ENCODE results near the gene CPSF4L. TPM values are rescaled to one million over a fixed set of nuclear protein-coding genes. Genes with fewer than 3 reads are reported as not detected.
A peak's percentile ranks its signal among the peaks of the same experiment; 100 is the strongest.

The CPSF4L gene
- total and polyA plus RNA-seq, 2 donors (not counting 3 experiments of a cell fraction or from before 2014, with no cell fraction given) = not detected

DNA sequence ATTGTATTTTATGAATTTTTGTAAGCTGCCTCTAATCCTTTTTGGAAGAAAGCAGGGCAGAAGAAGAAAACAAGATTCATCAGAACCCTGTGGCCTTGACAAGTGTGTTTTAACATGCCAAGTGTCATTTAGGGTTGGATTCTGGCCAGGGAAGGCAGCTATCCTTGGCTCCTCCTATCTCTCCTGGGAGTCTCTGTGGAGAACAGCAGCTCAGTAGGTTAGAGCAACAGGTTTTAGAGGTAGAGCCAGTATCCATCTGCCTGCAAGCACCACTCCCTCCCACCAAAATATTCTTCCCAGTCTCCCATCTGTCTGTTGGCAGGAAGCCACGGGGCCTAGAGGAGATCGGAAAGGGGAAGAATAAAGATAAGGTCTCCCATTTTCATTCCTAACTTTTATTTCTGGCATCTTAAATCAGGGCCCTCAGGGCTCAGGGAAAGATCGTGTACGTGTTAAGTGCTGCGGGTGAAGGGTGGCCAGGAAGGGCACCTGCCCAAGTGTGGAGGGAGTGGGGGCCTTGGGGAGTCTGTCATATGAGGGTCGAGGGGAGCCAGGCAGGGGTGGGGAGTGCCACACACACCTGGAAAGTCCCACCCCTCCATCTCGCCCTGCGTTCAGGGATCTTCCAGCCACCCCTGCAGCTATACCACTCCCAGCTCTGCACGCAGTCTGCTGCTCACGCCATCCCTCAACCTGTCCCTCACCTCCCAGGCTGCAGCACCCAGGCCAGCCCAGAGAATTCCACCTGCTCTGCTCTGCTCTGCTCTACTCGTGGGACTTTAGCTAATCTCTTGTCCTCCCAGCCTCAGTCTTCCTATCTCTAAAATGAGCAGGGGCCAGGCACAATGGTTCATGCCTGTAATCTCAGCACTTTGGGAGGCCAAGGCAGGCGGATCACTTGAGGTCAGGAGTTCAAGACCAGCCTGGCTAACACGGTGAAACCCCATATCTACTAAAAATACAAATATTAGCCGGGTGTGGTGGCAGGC, 17.1 kb upstream of the CPSF4L start:
- H3K27me3 ChIP-seq (ENCODE audit: control insufficient read depth in 2 of 2, insufficient read depth in 2 of 2, low read length in 2 of 2) = no peaks in the 10 kb centered on the region
- H3K27ac ChIP-seq (ENCODE audit: insufficient read depth, low read depth, low read length) = no peak overlapping the region
- H3K36me3 ChIP-seq (ENCODE audit: control insufficient read depth in 2 of 2, extremely low read depth in 1 of 2, insufficient read depth in 2 of 2, low read length in 2 of 2) = no peaks in the 10 kb centered on the region
- POLR2A ChIA-PET = no interaction called here
- dilution Hi-C loops (cut with MboI; ENCODE audit: extremely low pct_ligation_motif_present, low sequenced_read_pairs) (no loop called here), intact Hi-C loops (cut with micrococcal nuclease) (no loop called here)
- no peak for TF ChIP-seq POLR2A (IDR thresholded peaks at IDR 0.05; ENCODE audit: low read depth, low read length)
- TF ChIP-seq MYC (IDR thresholded peaks at IDR 0.05; ENCODE audit: low read depth, low read length) = no peak
- TF ChIP-seq POLR2AphosphoS5 (IDR thresholded peaks at IDR 0.05; ENCODE audit: insufficient read depth, low read depth, low read length) = no peak
- TF ChIP-seq JUN (IDR thresholded peaks at IDR 0.05; ENCODE audit: borderline replicate concordance, insufficient read depth, insufficient read length, low read depth) = no peak
- no peak for TF ChIP-seq GATA2 (IDR thresholded peaks at IDR 0.05; ENCODE audit: insufficient read depth, insufficient read length, low read depth, low read length)
- no peak for TF ChIP-seq EZH2 (IDR thresholded peaks at IDR 0.05; ENCODE audit: borderline replicate concordance, low read depth, low read length, severe bottlenecking)
- TF ChIP-seq, protein P1, sequence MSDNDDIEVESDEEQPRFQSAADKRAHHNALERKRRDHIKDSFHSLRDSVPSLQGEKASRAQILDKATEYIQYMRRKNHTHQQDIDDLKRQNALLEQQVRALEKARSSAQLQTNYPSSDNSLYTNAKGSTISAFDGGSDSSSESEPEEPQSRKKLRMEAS (IDR thresholded peaks at IDR 0.05; ENCODE audit: insufficient read depth, insufficient read length) = no peak
- no peak for TF ChIP-seq FOS (IDR thresholded peaks at IDR 0.05; ENCODE audit: borderline replicate concordance, insufficient read depth, low read length)
- TF ChIP-seq, protein P2, sequence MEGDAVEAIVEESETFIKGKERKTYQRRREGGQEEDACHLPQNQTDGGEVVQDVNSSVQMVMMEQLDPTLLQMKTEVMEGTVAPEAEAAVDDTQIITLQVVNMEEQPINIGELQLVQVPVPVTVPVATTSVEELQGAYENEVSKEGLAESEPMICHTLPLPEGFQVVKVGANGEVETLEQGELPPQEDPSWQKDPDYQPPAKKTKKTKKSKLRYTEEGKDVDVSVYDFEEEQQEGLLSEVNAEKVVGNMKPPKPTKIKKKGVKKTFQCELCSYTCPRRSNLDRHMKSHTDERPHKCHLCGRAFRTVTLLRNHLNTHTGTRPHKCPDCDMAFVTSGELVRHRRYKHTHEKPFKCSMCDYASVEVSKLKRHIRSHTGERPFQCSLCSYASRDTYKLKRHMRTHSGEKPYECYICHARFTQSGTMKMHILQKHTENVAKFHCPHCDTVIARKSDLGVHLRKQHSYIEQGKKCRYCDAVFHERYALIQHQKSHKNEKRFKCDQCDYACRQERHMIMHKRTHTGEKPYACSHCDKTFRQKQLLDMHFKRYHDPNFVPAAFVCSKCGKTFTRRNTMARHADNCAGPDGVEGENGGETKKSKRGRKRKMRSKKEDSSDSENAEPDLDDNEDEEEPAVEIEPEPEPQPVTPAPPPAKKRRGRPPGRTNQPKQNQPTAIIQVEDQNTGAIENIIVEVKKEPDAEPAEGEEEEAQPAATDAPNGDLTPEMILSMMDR (IDR thresholded peaks at IDR 0.05; ENCODE audit: extremely low read depth in 1 of 2, insufficient read depth in 1 of 2, low read depth in 1 of 2, low read length in 2 of 2) = no peak
- H3K4me2 ChIP-seq (ENCODE audit: insufficient read depth, low read length) = no peak overlapping the region
- FAIRE-seq (no peak), DNase-seq (ENCODE audit: low read depth, low spot score) (peak; percentile 60)
- H2AFZ ChIP-seq (ENCODE audit: low read depth, low read length) = no peak overlapping the region
- H4K20me1 ChIP-seq (replicated peaks; ENCODE audit: control insufficient read depth, extremely low read depth, insufficient read depth, low read length) = no peaks in the 10 kb centered on the region
- no TSS peak for BruUV-seq (replicated peaks)
- no peaks in the 10 kb centered on the region for H3K9me1 ChIP-seq (replicated peaks; ENCODE audit: control insufficient read depth, extremely low read depth, insufficient read depth, low read length)
- H3K9ac ChIP-seq (replicated peaks; ENCODE audit: extremely low read depth, insufficient read depth, low read length) = no peak overlapping the region
- H3K4me1 ChIP-seq (ENCODE audit: control insufficient read depth, extremely low read depth, insufficient read depth, low read length) = no peaks in the 10 kb centered on the region
- CTCF ChIA-PET = interaction anchor here (0.8 to 2.6 kb wide), 8 partner anchors 11 to 921 kb away, joined by 3 to 16 read pairs (median 4); no protein-coding TSS in a partner anchor
- H3K79me2 ChIP-seq (ENCODE audit: control insufficient read depth, insufficient read depth, low read length) = no peaks in the 10 kb centered on the region
- H3K9me3 ChIP-seq (replicated peaks; ENCODE audit: control insufficient read depth, insufficient read depth, low read length) = no peaks in the 10 kb centered on the region
- H3K4me3 ChIP-seq (replicated peaks in 1 of 3; ENCODE audit: insufficient read depth in 1 of 3, low read depth in 1 of 3, low read length in 3 of 3) = no peak overlapping the region

All from endothelial cell of umbilical vein (primary cell).